PFSK-1 (cell line): ENCODE measurements around the gene C10orf67.

Source experiments
- FOXP2 ChIP-seq: optimal IDR thresholded peaks from 2 replicates; pipeline ENCODE3; 2011; ENCODE audit warnings: borderline replicate concordance, control low read depth, inconsistent platforms; ENCODE audit not compliant: insufficient read depth; ENCODE audit errors: extremely low read length, extremely low read depth
- REST ChIP-seq, 2 experiments: IDR thresholded peaks; 2 replicates each; pipeline versions ENCODE4 v1.6.1 to v1.8.0; 2011 to 2012; ENCODE audit warnings: low read depth in 2 of 2, low read length in 2 of 2, control low read depth in 1 of 2, inconsistent platforms in 1 of 2, mild to moderate bottlenecking in 1 of 2, moderate library complexity in 1 of 2; ENCODE audit not compliant: insufficient read depth in 1 of 2
- SIN3A ChIP-seq: IDR thresholded peaks from 2 replicates; pipeline ENCODE4 v1.6.1; 2012; ENCODE audit warnings: mild to moderate bottlenecking, low read length, moderate library complexity, borderline replicate concordance; ENCODE audit not compliant: insufficient read depth

DNA sequence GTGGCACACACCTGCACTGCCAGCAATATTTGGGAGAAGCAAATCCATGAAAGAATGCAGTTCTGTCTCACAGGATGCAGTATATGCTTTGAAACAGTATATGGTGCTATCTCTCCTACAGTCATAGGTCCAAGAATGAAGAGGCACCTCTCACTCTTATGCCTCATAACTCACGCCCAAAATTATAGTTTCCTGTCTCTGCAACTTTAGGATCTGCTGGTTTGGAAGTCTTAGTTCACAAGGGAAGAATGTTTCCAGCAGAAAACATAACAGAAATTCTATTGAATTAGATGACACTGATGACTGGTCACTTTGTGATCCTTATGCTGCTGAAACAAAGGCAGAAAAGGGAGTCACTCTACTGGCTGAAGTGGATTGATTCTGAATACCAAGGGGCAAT, 5.7 kb downstream of the C10orf67 start:
- TF ChIP-seq FOXP2 (no peak), REST (IDR thresholded peaks at IDR 0.05; ENCODE audit: insufficient read depth in 1 of 2, low read depth in 2 of 2, low read length in 2 of 2) (no peak), SIN3A (no peak)
